Suprapubic skin (tissue), 4 donors: ENCODE measurements around the gene TMEM170B.

Source experiments
- EP300 ChIP-seq: sonication (generic); formaldehyde crosslinking; IDR thresholded peaks from one replicate; pipeline ENCODE4 v1.6.1; 2017; ENCODE audit warnings: antibody characterized with exemption
- POLR2A ChIP-seq, 2 donors: fragments of 450-650 bp; IDR thresholded peaks; one replicate each; pipeline ENCODE4 v1.6.1; 2017; ENCODE audit warnings: antibody characterized with exemption in 2 of 2, mild to moderate bottlenecking in 2 of 2, moderate library complexity in 2 of 2
- POLR2AphosphoS5 ChIP-seq, 3 donors: sonication (generic); formaldehyde crosslinking; IDR thresholded peaks; one replicate each; pipeline ENCODE4 v1.6.1; 2017; ENCODE audit warnings: antibody characterized with exemption in 3 of 3
- TF ChIP-seq, protein P1 (sequence below), 2 donors: fragments of 200-600 bp in 1 of 2; fragments of 450-650 bp in 1 of 2; sonication (generic) in 1 of 2; IDR thresholded peaks; one replicate each; pipeline ENCODE4 v1.5.1; 2016 to 2019; ENCODE audit warnings: antibody characterized with exemption in 2 of 2, mild to moderate bottlenecking in 1 of 2, moderate library complexity in 1 of 2

DNA sequence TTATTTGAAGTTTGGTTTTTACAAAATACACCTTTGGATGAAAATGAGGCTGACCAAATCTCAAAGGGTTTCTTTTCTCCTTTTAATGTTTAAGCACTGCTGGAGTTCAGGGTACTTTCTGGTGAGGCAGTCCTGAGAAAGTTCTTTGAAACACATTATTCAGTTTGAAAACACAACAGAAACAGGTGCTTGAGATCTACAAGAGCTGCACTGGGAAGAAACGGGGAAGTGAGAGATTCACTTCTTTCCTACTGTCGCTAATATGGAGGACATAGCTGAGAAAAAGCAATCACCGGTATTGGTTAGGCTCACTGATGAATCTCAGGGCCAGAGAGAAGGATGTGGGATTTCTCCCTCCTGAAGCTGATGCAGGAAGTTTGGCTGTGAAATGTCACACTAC, 22.9 kb upstream of the TMEM170B start:
- TF ChIP-seq, protein P1, sequence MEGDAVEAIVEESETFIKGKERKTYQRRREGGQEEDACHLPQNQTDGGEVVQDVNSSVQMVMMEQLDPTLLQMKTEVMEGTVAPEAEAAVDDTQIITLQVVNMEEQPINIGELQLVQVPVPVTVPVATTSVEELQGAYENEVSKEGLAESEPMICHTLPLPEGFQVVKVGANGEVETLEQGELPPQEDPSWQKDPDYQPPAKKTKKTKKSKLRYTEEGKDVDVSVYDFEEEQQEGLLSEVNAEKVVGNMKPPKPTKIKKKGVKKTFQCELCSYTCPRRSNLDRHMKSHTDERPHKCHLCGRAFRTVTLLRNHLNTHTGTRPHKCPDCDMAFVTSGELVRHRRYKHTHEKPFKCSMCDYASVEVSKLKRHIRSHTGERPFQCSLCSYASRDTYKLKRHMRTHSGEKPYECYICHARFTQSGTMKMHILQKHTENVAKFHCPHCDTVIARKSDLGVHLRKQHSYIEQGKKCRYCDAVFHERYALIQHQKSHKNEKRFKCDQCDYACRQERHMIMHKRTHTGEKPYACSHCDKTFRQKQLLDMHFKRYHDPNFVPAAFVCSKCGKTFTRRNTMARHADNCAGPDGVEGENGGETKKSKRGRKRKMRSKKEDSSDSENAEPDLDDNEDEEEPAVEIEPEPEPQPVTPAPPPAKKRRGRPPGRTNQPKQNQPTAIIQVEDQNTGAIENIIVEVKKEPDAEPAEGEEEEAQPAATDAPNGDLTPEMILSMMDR (IDR thresholded peaks at IDR 0.05): no peak
- no peak for TF ChIP-seq POLR2A (IDR thresholded peaks at IDR 0.05)
- no peak for TF ChIP-seq POLR2AphosphoS5 (IDR thresholded peaks at IDR 0.05)
- TF ChIP-seq EP300: no peak
